HEK293 (cell line): ENCODE data around the gene MAP3K6.

Experiments
- CTCF ChIA-PET: fragments of 350-600 bp; formaldehyde crosslinking; extraction: SDS; loops from one replicate; lab custom pipeline; 2021; ENCODE audit warnings: antibody characterized with exemption; lab: Yijun Ruan, JAX
- POLR2A ChIA-PET: fragments of 300-600 bp; formaldehyde crosslinking; extraction: SDS; loops from one replicate; lab custom pipeline; 2020; ENCODE audit warnings: antibody characterized with exemption, inconsistent platforms; lab: Yijun Ruan, JAX
- H3K27ac ChIP-seq: fragments of 200-500 bp; sonication (Bioruptor generic); 2 replicates; pipeline ENCODE4 v1.5.1; 2014; ENCODE audit warnings: low read depth, low read length, control low read depth, inconsistent platforms; ENCODE audit errors: extremely low read depth
- H3K36me3 ChIP-seq, 2 experiments: fragments of 200-500 bp in 1 of 2; sonication (Bioruptor generic) in 1 of 2; 1 replicate in 1 of 2; 2 replicates in 1 of 2; pipeline ENCODE4 v1.5.1; 2014 to 2017; ENCODE audit warnings: inconsistent platforms in 2 of 2, low read length in 2 of 2; ENCODE audit not compliant: control insufficient read depth in 2 of 2, insufficient read depth in 1 of 2
- H3K4me1 ChIP-seq: fragments of 200-500 bp; sonication (Bioruptor generic); 2 replicates; pipeline ENCODE4 v1.5.1; 2014; ENCODE audit warnings: mild to moderate bottlenecking, low read length, inconsistent platforms; ENCODE audit not compliant: control insufficient read depth, insufficient read depth
- H3K4me3 ChIP-seq: 2 replicates; pipeline ENCODE4 v1.5.1; 2011; ENCODE audit warnings: low read depth, mild to moderate bottlenecking, control low read depth, low read length, moderate library complexity
- H3K9me3 ChIP-seq: fragments of 200-500 bp; sonication (Bioruptor generic); 2 replicates; pipeline ENCODE4 v1.5.1; 2014; ENCODE audit warnings: low read depth, low read length, inconsistent platforms; ENCODE audit not compliant: control insufficient read depth, insufficient read depth
- GLI2 ChIP-seq: fragments of 450-650 bp; formaldehyde crosslinking; IDR thresholded peaks from 2 replicates; pipeline ENCODE4; 2017; ENCODE audit warnings: missing biosample characterization, missing genetic modification characterization, low read depth, borderline replicate concordance
- GLI4 ChIP-seq: fragments of 450-650 bp; formaldehyde crosslinking; IDR thresholded peaks from 2 replicates; pipeline ENCODE4 v1.5.1; 2016; ENCODE audit warnings: missing biosample characterization, missing genetic modification characterization
- GLIS1 ChIP-seq: fragments of 450-650 bp; formaldehyde crosslinking; IDR thresholded peaks from 2 replicates; pipeline ENCODE4 v1.5.1; 2016; ENCODE audit warnings: missing biosample characterization, missing genetic modification characterization
- HOXD13 ChIP-seq: sonication (generic); formaldehyde crosslinking; IDR thresholded peaks from 2 replicates; pipeline ENCODE4 v1.8.0; 2022; ENCODE audit warnings: missing genetic modification reagents, borderline replicate concordance
- IKZF3 ChIP-seq: fragments of 450-650 bp; IDR thresholded peaks from 2 replicates; pipeline ENCODE4 v1.5.0; 2018; ENCODE audit warnings: missing biosample characterization, mild to moderate bottlenecking, missing genetic modification characterization, moderate library complexity
- KLF1 ChIP-seq: fragments of 450-650 bp; formaldehyde crosslinking; IDR thresholded peaks from 2 replicates; pipeline ENCODE4 v1.5.1; 2016; ENCODE audit warnings: missing biosample characterization, missing genetic modification characterization
- KLF16 ChIP-seq: fragments of 450-650 bp; formaldehyde crosslinking; IDR thresholded peaks from 2 replicates; pipeline ENCODE4 v1.5.1; 2017; ENCODE audit warnings: missing biosample characterization, missing genetic modification characterization
- PRDM1 ChIP-seq: fragments of 450-650 bp; formaldehyde crosslinking; IDR thresholded peaks from 2 replicates; pipeline ENCODE4; 2016; ENCODE audit warnings: missing biosample characterization, missing genetic modification characterization
- SCRT1 ChIP-seq: fragments of 450-650 bp; formaldehyde crosslinking; IDR thresholded peaks from 2 replicates; pipeline ENCODE4 v1.5.1; 2016; ENCODE audit warnings: missing biosample characterization, missing genetic modification characterization, borderline replicate concordance
- YY1 ChIP-seq: fragments of 450-650 bp; formaldehyde crosslinking; IDR thresholded peaks from 2 replicates; pipeline ENCODE4 v1.5.1; 2018; ENCODE audit warnings: missing biosample characterization, missing genetic modification characterization
- ZBTB10 ChIP-seq: fragments of 450-650 bp; formaldehyde crosslinking; IDR thresholded peaks from 2 replicates; pipeline ENCODE4 v1.5.1; 2016; ENCODE audit warnings: missing biosample characterization, missing genetic modification characterization
- ZBTB26 ChIP-seq: fragments of 450-650 bp; formaldehyde crosslinking; optimal IDR thresholded peaks from 2 replicates; pipeline ENCODE3; 2016; ENCODE audit warnings: missing biosample characterization, mild to moderate bottlenecking, missing genetic modification characterization
- ZBTB8A ChIP-seq: fragments of 450-650 bp; formaldehyde crosslinking; IDR thresholded peaks from 2 replicates; pipeline ENCODE4 v1.5.1; 2016; ENCODE audit warnings: missing biosample characterization, missing genetic modification characterization
- ZFHX2 ChIP-seq: fragments of 450-650 bp; formaldehyde crosslinking; conservative IDR thresholded peaks from 2 replicates; pipeline ENCODE4 v1.5.1; 2016; ENCODE audit warnings: missing biosample characterization, missing genetic modification characterization
- ZNF174 ChIP-seq: fragments of 450-650 bp; formaldehyde crosslinking; IDR thresholded peaks from 2 replicates; pipeline ENCODE4 v1.5.0; 2017; ENCODE audit warnings: missing biosample characterization, mild to moderate bottlenecking, missing genetic modification characterization
- ZNF248 ChIP-seq: fragments of 450-650 bp; formaldehyde crosslinking; IDR thresholded peaks from 2 replicates; pipeline ENCODE4 v1.5.1; 2017; ENCODE audit warnings: missing biosample characterization, missing genetic modification characterization
- ZNF433 ChIP-seq: fragments of 450-650 bp; formaldehyde crosslinking; IDR thresholded peaks from 2 replicates; pipeline ENCODE4 v1.5.1; 2016; ENCODE audit warnings: missing biosample characterization, missing genetic modification characterization, low read depth
- ZNF571 ChIP-seq: fragments of 450-650 bp; formaldehyde crosslinking; IDR thresholded peaks from 2 replicates; pipeline ENCODE4 v1.5.0; 2017; ENCODE audit warnings: missing biosample characterization, missing genetic modification characterization
- ZNF645 ChIP-seq: fragments of 450-650 bp; formaldehyde crosslinking; IDR thresholded peaks from 2 replicates; pipeline ENCODE4; 2016; ENCODE audit warnings: missing biosample characterization, missing genetic modification characterization
- ZNF677 ChIP-seq: fragments of 450-650 bp; IDR thresholded peaks from 2 replicates; pipeline ENCODE4 v1.5.0; 2018; ENCODE audit warnings: missing biosample characterization, mild to moderate bottlenecking, missing genetic modification characterization, moderate library complexity
- ZNF777 ChIP-seq: fragments of 450-650 bp; formaldehyde crosslinking; IDR thresholded peaks from 2 replicates; pipeline ENCODE4 v1.5.1; 2017; ENCODE audit warnings: missing biosample characterization, missing genetic modification characterization, borderline replicate concordance
- ZSCAN16 ChIP-seq: fragments of 450-650 bp; formaldehyde crosslinking; IDR thresholded peaks from 2 replicates; pipeline ENCODE4 v1.5.1; 2016; ENCODE audit warnings: missing biosample characterization, missing genetic modification characterization

The MAP3K6 gene

GRCh38 chr1:27332536-27333281 is 34.1 kb downstream of the MAP3K6 start (continued):
- TF ChIP-seq HOXD13 (CRISPR knock-in tag), result no peak
- TF ChIP-seq, all 188 proteins: peak for 7

- H3K9me3 ChIP-seq, result no peaks in the 10 kb centered on the region
- CTCF ChIA-PET, result interaction anchor here (0.5 to 4.0 kb wide), 29 partner anchors 8 to 396 kb away, joined by 3 to 39 read pairs (median 7); partner anchors contain the start of genes CD164L2, FCN3, MAP3K6 and SYTL1
- H3K4me3 ChIP-seq, result no peak overlapping the region
- H3K36me3 ChIP-seq, result peaks cover 9 to 91% of the 10 kb centered on the region in 2 experiments; a peak in 2 of 3 replicates
- no peaks in the 10 kb centered on the region for H3K4me1 ChIP-seq
- TF ChIP-seq ZFHX2 (tag by site-specific recombination), result no peak
- TF ChIP-seq ZBTB8A (tag by site-specific recombination), result no peak
- no peak for TF ChIP-seq YY1 (tag by site-specific recombination)
- TF ChIP-seq ZBTB26 (tag by site-specific recombination), result no peak
- TF ChIP-seq GLI2 (tag by site-specific recombination), result no peak
- TF ChIP-seq IKZF3 (tag by site-specific recombination), result no peak
- no peak for TF ChIP-seq ZNF174 (tag by site-specific recombination)
- no peak overlapping the region for H3K27ac ChIP-seq
- POLR2A ChIA-PET, result interaction anchor here (1.2 to 1.4 kb wide), 2 partner anchors 9 to 34 kb away, joined by 3 to 8 read pairs; no protein-coding TSS in a partner anchor
Measured at GRCh38 chr1:27331922-27332321, 34.8 kb downstream of the MAP3K6 start.

- Histone ChIP-seq H3K4me3 (no peak overlapping the region), H3K9me3 (no peaks in the 10 kb centered on the region), H3K36me3 (peaks cover 9 to 91% of the 10 kb centered on the region in 2 experiments; a peak in 2 of 3 replicates)
- POLR2A ChIA-PET, result no interaction called here
- CTCF ChIA-PET, result interaction anchor here (0.6 to 4.0 kb wide), 7 partner anchors 18 to 233 kb away, joined by 3 to 39 read pairs (median 15); no protein-coding TSS in a partner anchor
- TF ChIP-seq ZNF677 (no peak), PRDM1 (tag by site-specific recombination) (no peak), ZBTB10 (tag by site-specific recombination) (no peak), ZNF571 (tag by site-specific recombination) (no peak), ZSCAN16 (tag by site-specific recombination) (no peak), ZNF645 (tag by site-specific recombination) (no peak), KLF1 (tag by site-specific recombination) (no peak), ZNF248 (no peak), ZNF777 (tag by site-specific recombination) (no peak), KLF16 (tag by site-specific recombination) (no peak), ZNF433 (tag by site-specific recombination) (no peak), GLI4 (no peak), SCRT1 (tag by site-specific recombination) (no peak), GLIS1 (tag by site-specific recombination) (no peak), ZFHX2 (tag by site-specific recombination) (no peak)
- TF ChIP-seq, all 188 proteins: peak for 0
- no peak overlapping the region for H3K27ac ChIP-seq
- no peaks in the 10 kb centered on the region for H3K4me1 ChIP-seq
Measured at GRCh38 chr1:27331426-27331825, 35.3 kb downstream of the MAP3K6 start.
